ENCODE results near the gene RBM42.

The RBM42 gene

DNA sequence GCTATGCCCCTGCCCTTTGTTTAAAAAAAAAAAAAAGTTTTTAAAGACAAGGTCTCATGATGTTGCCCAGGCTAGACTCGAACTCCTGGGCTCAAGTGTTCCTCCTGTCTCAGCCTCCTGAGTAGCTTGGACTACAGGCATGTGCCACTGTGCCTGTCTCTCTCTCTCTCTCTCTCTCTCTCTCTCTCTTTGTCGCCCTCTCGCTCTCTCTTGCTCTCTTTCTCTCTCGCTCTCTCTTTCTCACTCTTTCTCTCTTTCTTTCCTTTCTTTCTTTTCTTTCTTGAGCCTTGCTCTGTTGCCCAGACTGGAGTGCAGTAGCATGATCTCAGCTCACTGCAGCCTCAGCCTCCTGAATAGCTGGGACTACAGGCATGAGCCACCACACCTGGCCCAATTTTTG lies 26.8 kb downstream of the RBM42 start:
- Histone ChIP-seq H3K27me3 (no peaks in the 10 kb centered on the region), H3K4me2 (no peak overlapping the region), H4K20me1 (peaks cover 14 to 78% (median 59%) of the 10 kb centered on the region in 11 experiments; a peak in 19 of 22 replicates), H3K36me3 (peaks cover 85 to 97% (median 93%) of the 10 kb centered on the region in 11 experiments), H3K4me1 (peaks cover under 1 to 10% (median 6%) of the 10 kb centered on the region in 10 experiments; a peak in 19 of 20 replicates), H3K9ac (no peak overlapping the region; a peak in 1 of 22 replicates), H3K27ac (no peak overlapping the region), H3K9me3 (replicated peaks in 1 of 11) (no peaks in the 10 kb centered on the region), H3K4me3 (no peak overlapping the region)
- no peak for TF ChIP-seq Cebpa-rat (IDR thresholded peaks at IDR 0.05)

- Histone ChIP-seq H3K4me1 (no peaks in the 10 kb centered on the region), H4K20me1 (peaks cover 9 to 67% (median 49%) of the 10 kb centered on the region in 11 experiments; a peak in 20 of 22 replicates), H3K27ac (no peak overlapping the region), H3K4me3 (no peak overlapping the region), H3K4me2 (no peak overlapping the region), H3K36me3 (peaks cover 74 to 86% (median 82%) of the 10 kb centered on the region in 11 experiments), H3K9ac (no peak overlapping the region), H3K9me3 (replicated peaks in 1 of 11) (no peaks in the 10 kb centered on the region), H3K27me3 (no peaks in the 10 kb centered on the region)
- TF ChIP-seq Cebpa-rat (IDR thresholded peaks at IDR 0.05) = no peak
Observed at GRCh38 chr19:35656700-35657099, 27.9 kb downstream of the RBM42 start.

DNA sequence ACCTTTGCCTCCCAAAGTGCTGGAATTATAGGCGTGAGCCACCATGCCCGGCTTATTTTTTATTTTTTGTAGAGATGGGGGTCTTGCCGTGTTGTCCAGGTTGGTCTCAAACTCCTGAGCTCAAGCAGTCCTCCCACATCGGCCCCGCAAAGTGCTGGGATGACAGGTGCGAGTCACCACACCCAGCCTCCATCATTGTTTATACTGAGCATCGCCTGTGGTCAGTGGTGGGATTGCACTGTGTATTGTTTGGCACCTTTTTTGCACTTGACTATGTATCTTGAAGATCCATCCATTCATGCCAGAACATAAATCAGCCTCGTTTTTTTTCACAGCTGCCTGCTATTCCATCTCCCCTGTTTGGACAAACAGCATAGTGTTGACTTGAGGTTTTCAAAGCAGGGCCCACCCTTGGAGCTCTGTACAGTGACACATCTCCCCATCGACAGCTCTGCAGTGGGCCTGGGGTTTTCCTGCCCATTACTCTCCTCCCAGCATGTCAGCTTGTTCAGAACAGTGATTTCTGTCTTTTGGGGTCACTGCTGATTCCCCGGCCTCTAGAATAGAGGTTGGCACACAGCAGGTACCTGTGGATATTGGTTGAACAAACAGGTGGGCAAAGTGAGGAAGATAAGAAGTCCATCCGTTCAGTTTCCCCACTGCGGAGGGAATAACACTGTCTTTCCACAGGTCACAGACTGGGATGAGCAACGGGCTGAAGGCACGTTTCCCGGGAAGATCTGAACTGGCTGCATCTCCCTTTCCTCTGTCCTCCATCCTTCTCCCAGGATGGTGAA lies 29.3 kb downstream of the RBM42 start:
- no peak overlapping the region for H3K27ac ChIP-seq
- peaks cover 0 to 3% (median 0%) of the 10 kb centered on the region in 10 experiments; a peak in 4 of 20 replicates for H3K4me1 ChIP-seq
- peaks cover 9 to 55% (median 46%) of the 10 kb centered on the region in 11 experiments; a peak in 20 of 22 replicates for H4K20me1 ChIP-seq
- no peak for TF ChIP-seq Cebpa-rat (IDR thresholded peaks at IDR 0.05)
- no peak overlapping the region for H3K9ac ChIP-seq
- H3K27me3 ChIP-seq = no peaks in the 10 kb centered on the region
- no peak overlapping the region for H3K4me3 ChIP-seq
- H3K4me2 ChIP-seq = no peak overlapping the region
- H3K36me3 ChIP-seq = peaks cover 60 to 73% (median 68%) of the 10 kb centered on the region in 11 experiments
- H3K9me3 ChIP-seq (replicated peaks in 1 of 11) = no peaks in the 10 kb centered on the region

DNA sequence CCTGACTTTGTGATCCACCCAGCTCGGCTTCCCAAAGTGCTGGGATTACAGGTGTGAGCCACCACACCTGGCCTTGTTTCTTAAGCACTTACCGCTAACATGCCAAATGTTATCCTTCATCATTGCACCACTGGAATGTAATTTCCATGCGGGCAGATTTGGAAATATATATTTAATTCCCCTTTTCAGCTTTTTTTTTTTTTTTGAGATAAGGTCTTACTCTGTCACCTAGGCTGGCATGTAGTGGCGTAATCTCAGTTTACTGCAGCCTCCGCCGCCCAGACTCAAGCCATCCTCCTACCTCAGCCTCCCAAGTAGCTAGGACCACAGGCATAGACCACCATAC lies 33.1 kb downstream of the RBM42 start:
- Histone ChIP-seq H3K4me3 (no peak overlapping the region), H4K20me1 (peaks cover 9 to 20% (median 17%) of the 10 kb centered on the region in 11 experiments; a peak in 19 of 22 replicates), H3K27ac (no peak overlapping the region), H3K9ac (no peak overlapping the region), H3K27me3 (no peaks in the 10 kb centered on the region), H3K9me3 (replicated peaks in 1 of 11) (no peaks in the 10 kb centered on the region), H3K4me2 (no peak overlapping the region), H3K4me1 (peaks cover 0 to 11% (median 6%) of the 10 kb centered on the region in 10 experiments; a peak in 7 of 20 replicates), H3K36me3 (peaks cover 24 to 35% (median 31%) of the 10 kb centered on the region in 11 experiments)
- no peak for TF ChIP-seq Cebpa-rat (IDR thresholded peaks at IDR 0.05)

DNA sequence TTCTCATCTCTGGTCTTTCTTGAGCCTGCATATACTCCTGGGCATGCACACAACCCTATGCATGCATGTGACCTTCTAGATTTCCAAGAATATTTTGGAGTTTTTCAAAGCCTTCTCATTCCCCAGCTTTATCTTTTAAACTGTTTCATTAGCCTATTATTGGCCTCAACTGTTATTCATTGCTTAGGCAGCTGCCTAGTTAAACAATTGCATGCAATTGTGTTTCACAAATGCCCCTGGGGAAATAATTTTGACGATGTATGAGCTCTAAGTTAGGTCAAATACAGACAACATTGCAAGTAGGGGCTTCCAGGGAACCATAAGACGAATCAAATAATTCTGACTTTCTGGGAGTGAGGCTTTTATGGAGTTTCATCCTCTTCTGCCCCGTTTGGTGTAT lies 35.1 kb downstream of the RBM42 start:
- Histone ChIP-seq H3K4me1 (peaks cover 0 to 11% (median 6%) of the 10 kb centered on the region in 10 experiments; a peak in 7 of 20 replicates), H3K4me3 (no peak overlapping the region), H3K27ac (no peak overlapping the region), H3K9ac (no peak overlapping the region), H3K36me3 (peaks cover 4 to 15% (median 11%) of the 10 kb centered on the region in 11 experiments), H4K20me1 (peaks cover 0 to under 1% (median 0%) of the 10 kb centered on the region in 11 experiments; a peak in 1 of 22 replicates), H3K9me3 (replicated peaks in 1 of 11) (no peaks in the 10 kb centered on the region), H3K27me3 (no peaks in the 10 kb centered on the region), H3K4me2 (peak overlapping the region in 1 of 11 experiments; percentile 10; a peak in 1 of 22 replicates)
- no peak for TF ChIP-seq Cebpa-rat (IDR thresholded peaks at IDR 0.05)

GRCh38 chr19:35665157-35665556 lies 36.3 kb downstream of the RBM42 start:
- Histone ChIP-seq H3K9ac (no peak overlapping the region), H3K27me3 (no peaks in the 10 kb centered on the region), H3K36me3 (peaks cover 0 to 4% (median 0%) of the 10 kb centered on the region in 11 experiments; a peak in 2 of 22 replicates), H3K27ac (no peak overlapping the region), H4K20me1 (no peaks in the 10 kb centered on the region; a peak in 2 of 22 replicates), H3K4me1 (peaks cover 0 to 11% (median 6%) of the 10 kb centered on the region in 10 experiments; a peak in 7 of 20 replicates), H3K4me2 (no peak overlapping the region), H3K4me3 (no peak overlapping the region), H3K9me3 (replicated peaks in 1 of 11) (no peaks in the 10 kb centered on the region)
- no peak for TF ChIP-seq Cebpa-rat (IDR thresholded peaks at IDR 0.05)

DNA sequence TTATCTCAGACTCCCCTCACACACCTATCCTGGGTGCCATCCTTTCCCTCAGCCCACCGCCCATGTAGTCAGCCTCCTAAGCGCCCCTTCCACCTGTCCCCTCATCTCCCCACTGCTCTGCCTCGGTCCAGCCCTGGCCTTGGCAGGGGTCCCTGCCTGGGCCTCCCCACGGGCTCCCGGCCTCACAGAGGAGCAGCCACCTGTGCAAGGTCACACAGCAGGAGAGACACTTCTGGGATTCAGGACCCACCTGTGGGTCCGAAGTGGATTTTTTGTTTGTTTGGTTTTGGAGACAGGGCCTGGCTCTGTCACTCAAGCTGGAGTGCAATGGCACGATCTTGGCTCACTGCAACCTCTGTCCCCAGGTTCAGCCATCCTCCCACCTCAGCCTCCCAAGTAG lies 36.8 kb downstream of the RBM42 start:
- no peaks in the 10 kb centered on the region for H3K36me3 ChIP-seq
- H3K27ac ChIP-seq = no peak overlapping the region
- no peak for TF ChIP-seq Cebpa-rat (IDR thresholded peaks at IDR 0.05)
- no peaks in the 10 kb centered on the region for H3K9me3 ChIP-seq (replicated peaks in 1 of 11)
- no peaks in the 10 kb centered on the region; a peak in 2 of 22 replicates for H4K20me1 ChIP-seq
- H3K4me1 ChIP-seq = peaks cover 0 to 11% (median 6%) of the 10 kb centered on the region in 10 experiments; a peak in 7 of 20 replicates
- H3K27me3 ChIP-seq = no peaks in the 10 kb centered on the region
- H3K4me2 ChIP-seq = no peak overlapping the region
- no peak overlapping the region for H3K4me3 ChIP-seq
- H3K9ac ChIP-seq = no peak overlapping the region

GRCh38 chr19:35666251-35666913 lies 37.5 kb downstream of the RBM42 start, which contains the start of gene UPK1A:
UPK1A (plus strand) TSS chr19:35666517; CDS start chr19:35666813, 296 bp downstream.
- Histone ChIP-seq H4K20me1 (no peaks in the 10 kb centered on the region; a peak in 2 of 22 replicates), H3K4me3 (no peak within 1 kb of the TSS), H3K4me2 (no peak within 1 kb of the TSS), H3K36me3 (no peaks in the 10 kb centered on the region), H3K27ac (no peak within 1 kb of the TSS), H3K9ac (0 out of 22 replicates have a peak within 1 kb of the TSS, but pooled peaks of 1 of the 11 experiments have one; percentile 9), H3K4me1 (peaks cover 0 to 11% (median 6%) of the 10 kb centered on the region in 10 experiments; a peak in 7 of 20 replicates), H3K27me3 (0 out of 22 replicates have a peak, but pooled peaks cover 0 to under 1% (median 0%) of the 10 kb centered on the region in 11 experiments), H3K9me3 (replicated peaks in 1 of 11) (no peaks in the 10 kb centered on the region)
- TF ChIP-seq Cebpa-rat (IDR thresholded peaks at IDR 0.05) = no peak

DNA sequence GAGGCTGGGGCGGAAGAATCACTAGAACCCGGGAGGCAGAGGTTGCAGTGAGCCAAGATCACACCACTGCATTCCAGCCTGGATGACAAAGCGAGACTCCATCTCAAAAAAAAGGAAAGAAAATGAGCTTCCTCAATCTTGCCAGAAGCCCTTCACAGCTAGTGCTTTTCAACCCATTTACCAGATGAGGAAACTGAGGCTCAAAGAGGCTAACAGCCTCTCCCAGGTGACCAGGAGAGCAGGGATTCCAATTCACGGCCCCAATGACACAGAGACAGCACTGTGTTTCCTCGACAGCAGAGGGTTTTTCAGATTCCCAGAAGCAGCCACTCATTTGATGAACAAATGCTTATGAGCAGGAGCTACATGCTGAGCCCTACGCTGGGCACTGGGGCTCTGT lies 40.7 kb downstream of the RBM42 start:
- Histone ChIP-seq H3K4me2 (no peak overlapping the region), H3K27ac (no peak overlapping the region), H3K9me3 (replicated peaks in 1 of 11) (no peaks in the 10 kb centered on the region), H3K36me3 (no peaks in the 10 kb centered on the region), H3K4me1 (peaks cover 0 to 7% (median 3%) of the 10 kb centered on the region in 10 experiments; a peak in 3 of 20 replicates), H3K9ac (no peak overlapping the region), H3K4me3 (no peak overlapping the region), H4K20me1 (no peaks in the 10 kb centered on the region; a peak in 1 of 22 replicates), H3K27me3 (peaks cover 20 to 30% (median 25%) of the 10 kb centered on the region in 11 experiments)
- TF ChIP-seq Cebpa-rat (IDR thresholded peaks at IDR 0.05) = no peak

Measured in BLaER1 treated with 17β-estradiol and CSF1 and Interleukin-3, amounts not matched to agents 10 nM and 100 nM (cell line).